Hepatocyte (in vitro differentiated cells): Measurements from ENCODE around the gene CAPG.

ENCODE experiments used
- CTCF ChIP-seq: fragments of 200-600 bp; sonication (generic); IDR thresholded peaks from 2 replicates; pipeline ENCODE4 v1.5.1; 2016; ENCODE audit warnings: antibody characterized with exemption, mild to moderate bottlenecking; ENCODE audit not compliant: poor library complexity
- EZH2 ChIP-seq: fragments of 200-600 bp; sonication (generic); IDR thresholded peaks from 2 replicates; pipeline ENCODE4 v1.6.1; 2016; ENCODE audit warnings: antibody characterized with exemption, mild to moderate bottlenecking, borderline replicate concordance
- EZH2phosphoT487 ChIP-seq: fragments of 200-600 bp; sonication (generic); IDR thresholded peaks from one replicate; pipeline ENCODE4 v1.6.1; 2018; ENCODE audit warnings: antibody characterized with exemption, mild to moderate bottlenecking, low read depth, moderate library complexity; ENCODE audit not compliant: unreplicated experiment, severe bottlenecking

- TF ChIP-seq CTCF (no peak), EZH2 (no peak), EZH2phosphoT487 (no peak)
Measured at GRCh38 chr2:85400541-85401463, 9.4 kb downstream of the CAPG start.
